ENCODE data around the gene NCAM2. TPM values are rescaled to one million over a fixed set of nuclear protein-coding genes. Genes with fewer than 3 reads are reported as not detected.

NCAM2 gene
- total and polyA plus RNA-seq, 9 donors: 0.35 to 6.8 (median 1.2) TPM

DNA sequence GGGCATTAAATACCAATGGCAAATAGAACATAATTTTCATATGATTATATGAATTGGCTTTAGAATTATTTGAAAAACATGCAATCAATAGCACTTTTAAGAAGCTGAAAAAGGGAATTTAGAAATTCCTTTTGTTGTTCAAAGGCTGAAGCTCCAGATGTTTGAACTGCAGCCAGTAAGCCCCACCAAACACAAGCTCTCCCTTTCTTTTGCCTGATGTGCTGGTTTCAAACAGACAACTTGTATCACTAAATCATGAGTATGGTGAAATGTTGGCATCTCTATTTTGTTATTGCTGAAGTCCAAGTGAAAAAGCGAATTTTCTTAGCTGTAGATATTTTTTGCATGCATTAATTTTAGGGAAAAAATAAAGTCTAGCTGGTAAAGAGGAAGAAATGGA is 27.5 kb upstream of the NCAM2 start:
- no peak overlapping the region for H3K4me3 ChIP-seq
- TF ChIP-seq POLR2A (IDR thresholded peaks at IDR 0.05) (no peak), CTCF (IDR thresholded peaks at IDR 0.05) (no peak), EP300 (IDR thresholded peaks at IDR 0.05) (no peak)
- H3K27me3 ChIP-seq: no peaks in the 10 kb centered on the region
- no peak overlapping the region for H3K27ac ChIP-seq
- 18% methylated on average over 1 of the region's 1 CpG for WGBS, 3 donors
- no peak for DNase-seq
- no peaks in the 10 kb centered on the region for H3K36me3 ChIP-seq
- no peaks in the 10 kb centered on the region for H3K4me1 ChIP-seq (ENCODE audit: insufficient read depth)
- intact Hi-C loops (cut with DNase I): no loop called here
- H3K9me3 ChIP-seq: no peaks in the 10 kb centered on the region

DNA sequence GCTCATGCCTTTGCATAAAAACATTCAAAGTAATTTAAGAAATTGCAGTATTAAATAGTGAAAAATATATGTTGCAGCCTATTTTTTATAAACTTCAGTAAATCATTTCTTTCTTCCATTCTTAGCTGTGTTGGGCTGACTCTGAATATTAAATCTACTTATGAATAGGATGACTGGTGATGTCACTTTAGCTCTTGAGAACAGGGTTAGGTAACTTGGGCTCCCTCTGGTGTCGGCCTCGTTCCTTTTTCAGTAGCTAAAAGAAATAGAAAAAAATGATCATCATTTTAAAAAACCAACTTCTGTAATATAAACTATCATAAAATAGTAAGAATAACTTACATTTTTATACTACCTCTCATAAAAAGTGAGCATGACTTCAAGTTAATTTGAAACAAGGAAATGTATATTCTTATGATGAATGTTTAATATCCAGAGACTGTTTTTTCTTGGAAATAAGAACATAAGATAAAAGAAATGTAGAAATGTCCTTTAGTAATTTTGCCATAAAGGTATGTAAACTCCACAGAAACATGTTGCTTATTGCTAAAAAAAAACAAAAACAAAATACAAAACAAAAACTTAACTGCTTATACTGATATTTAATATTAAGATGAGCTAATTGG is 26.8 kb upstream of the NCAM2 start:
- TF ChIP-seq EP300 (IDR thresholded peaks at IDR 0.05): no peak
- no peak for TF ChIP-seq POLR2A (IDR thresholded peaks at IDR 0.05)
- TF ChIP-seq CTCF (IDR thresholded peaks at IDR 0.05): no peak
- H3K4me3 ChIP-seq: no peak overlapping the region
- no peaks in the 10 kb centered on the region for H3K9me3 ChIP-seq
- 1 to 8% (median 6%) methylated on average over 2 of the region's 2 CpGs for WGBS, 3 donors
- no peaks in the 10 kb centered on the region for H3K4me1 ChIP-seq (ENCODE audit: insufficient read depth)
- no peaks in the 10 kb centered on the region for H3K27me3 ChIP-seq
- intact Hi-C loops (cut with DNase I): no loop called here
- no peaks in the 10 kb centered on the region for H3K36me3 ChIP-seq
- peak in 1 of 5 donors; percentile 20 for DNase-seq
- no peak overlapping the region for H3K27ac ChIP-seq

- intact Hi-C loops (cut with DNase I): no loop called here
- 88 to 90% (median 88%) methylated on average over 7 of the region's 7 CpGs for WGBS, 3 donors
- Histone ChIP-seq H3K4me1 (ENCODE audit: insufficient read depth) (peaks cover 5% of the 10 kb centered on the region), H3K9me3 (no peaks in the 10 kb centered on the region), H3K27ac (no peak overlapping the region), H3K36me3 (no peaks in the 10 kb centered on the region), H3K4me3 (no peak overlapping the region), H3K27me3 (no peaks in the 10 kb centered on the region)
- DNase-seq: no peak
- TF ChIP-seq POLR2A (IDR thresholded peaks at IDR 0.05): no peak
- no peak for TF ChIP-seq CTCF (IDR thresholded peaks at IDR 0.05)
- TF ChIP-seq EP300 (IDR thresholded peaks at IDR 0.05): no peak
Measured at GRCh38 chr21:20994790-20995189, 3.4 kb upstream of the NCAM2 start.

DNA sequence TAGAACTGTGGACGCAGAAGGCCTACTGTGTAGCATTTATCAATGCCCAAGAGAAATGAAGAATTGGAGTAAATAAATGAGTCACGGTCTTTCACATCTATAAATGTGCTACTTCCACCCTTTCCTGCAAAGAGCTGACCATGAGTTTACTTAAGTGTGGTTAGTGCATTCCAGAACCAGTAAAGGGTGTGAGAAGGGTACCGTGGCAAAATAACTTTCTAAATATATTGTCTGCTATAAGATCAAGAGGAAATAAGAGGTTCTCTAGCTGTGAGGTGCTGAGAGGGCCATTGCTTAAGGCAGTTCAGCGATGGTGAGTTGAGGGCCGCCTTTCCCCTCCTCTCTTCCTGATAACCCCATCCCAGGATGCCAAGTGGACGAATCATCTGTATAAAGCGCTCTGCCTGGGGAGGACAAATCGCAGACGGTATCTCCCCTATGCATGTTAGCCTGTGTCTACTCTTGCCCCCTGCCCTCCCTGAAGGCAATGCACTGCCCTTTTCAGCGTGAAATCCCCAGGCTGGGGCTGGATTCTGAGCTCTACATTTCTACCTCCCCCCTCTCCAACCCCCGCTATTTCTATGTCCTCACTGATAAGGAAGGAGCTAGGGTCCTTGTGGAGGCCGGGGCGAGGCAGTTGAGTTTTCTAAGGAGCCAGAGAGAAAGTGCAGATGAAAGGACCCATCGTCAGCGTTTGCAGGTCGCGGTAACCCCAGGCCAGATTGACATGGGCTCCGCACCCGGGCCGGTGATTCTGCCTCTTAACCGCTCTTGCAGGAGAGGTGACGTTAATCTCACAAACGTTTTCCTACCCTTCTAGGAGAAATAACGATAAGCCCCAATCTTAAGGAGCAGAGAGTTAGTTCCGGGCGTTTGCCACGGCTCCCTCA is 1.5 kb upstream of the NCAM2 start:
- Histone ChIP-seq H3K36me3 (no peaks in the 10 kb centered on the region), H3K27me3 (no peaks in the 10 kb centered on the region), H3K4me1 (ENCODE audit: insufficient read depth) (peaks cover 5% of the 10 kb centered on the region), H3K27ac (no peak overlapping the region), H3K4me3 (peak overlapping the region; percentile 51), H3K9me3 (no peaks in the 10 kb centered on the region)
- TF ChIP-seq POLR2A (IDR thresholded peaks at IDR 0.05): no peak
- TF ChIP-seq EP300 (IDR thresholded peaks at IDR 0.05): no peak
- TF ChIP-seq CTCF (IDR thresholded peaks at IDR 0.05): no peak
- intact Hi-C loops (cut with DNase I): no loop called here
- 33 to 37% (median 35%) methylated on average over 27 of the region's 27 CpGs for WGBS, 3 donors
- no peak for DNase-seq

All from ovary (tissue), 9 donors.